ENCODE results near the gene ARPC5.

ARPC5 gene

GRCh38 chr1:183645531-183645930 lies 9.9 kb upstream of the ARPC5 start:
- no peak for TF ChIP-seq TOX (CRISPR knock-in tag; IDR thresholded peaks at IDR 0.05; ENCODE audit: borderline replicate concordance)
- TF ChIP-seq BACH2 (CRISPR knock-in tag; IDR thresholded peaks at IDR 0.05; ENCODE audit: borderline replicate concordance), result no peak
- TF ChIP-seq, protein P1, sequence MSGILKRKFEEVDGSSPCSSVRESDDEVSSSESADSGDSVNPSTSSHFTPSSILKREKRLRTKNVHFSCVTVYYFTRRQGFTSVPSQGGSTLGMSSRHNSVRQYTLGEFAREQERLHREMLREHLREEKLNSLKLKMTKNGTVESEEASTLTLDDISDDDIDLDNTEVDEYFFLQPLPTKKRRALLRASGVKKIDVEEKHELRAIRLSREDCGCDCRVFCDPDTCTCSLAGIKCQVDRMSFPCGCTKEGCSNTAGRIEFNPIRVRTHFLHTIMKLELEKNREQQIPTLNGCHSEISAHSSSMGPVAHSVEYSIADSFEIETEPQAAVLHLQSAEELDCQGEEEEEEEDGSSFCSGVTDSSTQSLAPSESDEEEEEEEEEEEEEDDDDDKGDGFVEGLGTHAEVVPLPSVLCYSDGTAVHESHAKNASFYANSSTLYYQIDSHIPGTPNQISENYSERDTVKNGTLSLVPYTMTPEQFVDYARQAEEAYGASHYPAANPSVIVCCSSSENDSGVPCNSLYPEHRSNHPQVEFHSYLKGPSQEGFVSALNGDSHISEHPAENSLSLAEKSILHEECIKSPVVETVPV (CRISPR knock-in tag; IDR thresholded peaks at IDR 0.05), result no peak
- no peak for ATAC-seq

GRCh38 chr1:183642166-183642565 lies 6.6 kb upstream of the ARPC5 start:
- TF ChIP-seq ZNF565 (CRISPR knock-in tag; conservative IDR thresholded peaks at IDR 0.05; ENCODE audit: low read depth) (no peak), CSDC2 (CRISPR knock-in tag; IDR thresholded peaks at IDR 0.05) (no peak)

GRCh38 chr1:183640193-183640592 lies 4.6 kb upstream of the ARPC5 start:
- TF ChIP-seq ZC3H10 (CRISPR knock-in tag; IDR thresholded peaks at IDR 0.05), result no peak
- TF ChIP-seq ZNF565 (CRISPR knock-in tag; conservative IDR thresholded peaks at IDR 0.05; ENCODE audit: low read depth), result no peak
- no peak for TF ChIP-seq TSHZ2 (CRISPR knock-in tag; IDR thresholded peaks at IDR 0.05)
- TF ChIP-seq RARB (CRISPR knock-in tag; IDR thresholded peaks at IDR 0.05), result no peak
- no peak for TF ChIP-seq TCF4 (CRISPR knock-in tag; IDR thresholded peaks at IDR 0.05; ENCODE audit: borderline replicate concordance)
- no peak for TF ChIP-seq ESRRG (CRISPR knock-in tag; IDR thresholded peaks at IDR 0.05)
- TF ChIP-seq, protein P1 (CRISPR knock-in tag; IDR thresholded peaks at IDR 0.05), result no peak
- no peak for TF ChIP-seq ZNF70 (CRISPR knock-in tag; IDR thresholded peaks at IDR 0.05)
- TF ChIP-seq ARNTL (CRISPR knock-in tag; IDR thresholded peaks at IDR 0.05; ENCODE audit: borderline replicate concordance, low read depth), result no peak
- no peak for TF ChIP-seq PATZ1 (CRISPR knock-in tag; IDR thresholded peaks at IDR 0.05; ENCODE audit: borderline replicate concordance)
- TF ChIP-seq ZFP3 (CRISPR knock-in tag; IDR thresholded peaks at IDR 0.05), result no peak
- no peak for TF ChIP-seq POU6F1 (CRISPR knock-in tag; IDR thresholded peaks at IDR 0.05; ENCODE audit: borderline replicate concordance, low read depth)
- TF ChIP-seq ZNF8 (CRISPR knock-in tag; IDR thresholded peaks at IDR 0.05), result no peak
- no peak for TF ChIP-seq ISL1 (CRISPR knock-in tag; IDR thresholded peaks at IDR 0.05)
- no peak for ATAC-seq

More at GRCh38 chr1:183642166-183642565, 6.6 kb upstream of the ARPC5 start:
- no peak for ATAC-seq

- ATAC-seq, result no peak
- TF ChIP-seq SNAI2 (CRISPR knock-in tag; IDR thresholded peaks at IDR 0.05), result no peak
- TF ChIP-seq BACH2 (CRISPR knock-in tag; IDR thresholded peaks at IDR 0.05; ENCODE audit: borderline replicate concordance), result no peak
- no peak for TF ChIP-seq POU6F1 (CRISPR knock-in tag; IDR thresholded peaks at IDR 0.05; ENCODE audit: borderline replicate concordance, low read depth)
- TF ChIP-seq ARNTL (CRISPR knock-in tag; IDR thresholded peaks at IDR 0.05; ENCODE audit: borderline replicate concordance, low read depth), result no peak
- TF ChIP-seq ISL1 (CRISPR knock-in tag; IDR thresholded peaks at IDR 0.05), result no peak
- TF ChIP-seq CSDC2 (CRISPR knock-in tag; IDR thresholded peaks at IDR 0.05), result no peak
- no peak for TF ChIP-seq GLIS3 (CRISPR knock-in tag; IDR thresholded peaks at IDR 0.05)
- TF ChIP-seq ZFP3 (CRISPR knock-in tag; IDR thresholded peaks at IDR 0.05), result no peak
These were observed 3.2 kb upstream of the ARPC5 start for GRCh38 chr1:183638649-183639387.

Data from SK-N-SH treated with all-trans-retinoic acid at 6 μM for 48 hours (cell line).